NCI-H526 (cell line): Measurements from ENCODE around the gene LHFPL3.
A peak's percentile ranks its signal among the peaks of the same experiment; 100 is the strongest.
"Not testable (repeated sequence)": the region's sequence is repeated elsewhere in the genome, so short reads cannot be mapped to it uniquely, and the experiment has no call there.

ENCODE experiments used
- DNase-seq, 2 experiments: peaks; one replicate each; lab custom pipeline; 2025; lab: John Stamatoyannopoulos, UW

LHFPL3 gene

DNA sequence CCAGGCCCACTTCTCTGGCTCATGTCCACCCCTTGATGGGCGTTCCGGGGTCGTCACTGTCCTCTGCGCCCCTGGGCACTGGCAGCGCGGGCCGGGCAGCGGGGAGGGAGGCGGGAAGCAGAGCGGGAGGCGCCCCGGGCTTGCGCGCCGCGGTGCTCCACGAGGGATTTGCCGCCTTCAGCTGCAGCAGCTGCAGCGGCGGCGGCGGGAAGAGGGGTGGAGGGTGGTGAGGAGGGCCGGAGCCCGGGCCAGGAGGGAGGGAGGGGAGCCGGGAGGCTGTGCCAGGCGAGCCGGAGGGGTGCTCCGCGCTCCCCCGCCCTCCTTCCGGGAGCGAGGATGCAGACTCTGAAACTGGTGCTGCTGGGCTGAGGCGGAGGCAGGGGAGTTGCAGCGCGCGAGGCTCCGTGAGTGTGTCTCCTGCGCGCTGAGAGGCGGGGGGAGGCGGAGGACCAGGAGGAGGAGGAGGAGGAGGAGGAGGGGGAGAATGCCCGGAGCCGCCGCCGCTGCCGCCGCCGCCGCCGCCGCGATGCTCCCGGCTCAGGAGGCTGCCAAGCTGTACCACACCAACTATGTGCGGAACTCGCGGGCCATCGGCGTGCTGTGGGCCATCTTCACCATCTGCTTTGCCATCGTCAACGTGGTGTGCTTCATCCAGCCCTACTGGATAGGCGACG lies at the start of gene LHFPL3:
TSS of gene LHFPL3 (plus strand) at position 308 of the 674 bp plus-strand sequence.
- DNase-seq = peak; percentile 44 to 73

DNA sequence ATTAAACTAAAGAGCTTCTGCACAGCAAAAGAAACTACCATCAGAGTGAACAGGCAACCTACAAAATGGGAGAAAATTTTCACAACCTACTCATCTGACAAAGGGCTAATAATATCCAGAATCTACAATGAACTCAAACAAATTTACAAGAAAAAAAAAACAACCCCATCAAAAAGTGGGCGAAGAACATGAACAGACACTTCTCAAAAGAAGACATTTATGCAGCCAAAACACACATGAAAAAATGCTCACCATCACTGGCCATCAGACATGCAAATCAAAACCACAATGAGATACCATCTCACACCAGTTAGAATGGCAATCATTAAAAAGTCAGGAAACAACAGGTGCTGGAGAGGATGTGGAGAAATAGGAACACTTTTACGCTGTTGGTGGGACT lies 46.7 kb upstream of the LHFPL3 start:
- DNase-seq = not testable (repeated sequence)

DNA sequence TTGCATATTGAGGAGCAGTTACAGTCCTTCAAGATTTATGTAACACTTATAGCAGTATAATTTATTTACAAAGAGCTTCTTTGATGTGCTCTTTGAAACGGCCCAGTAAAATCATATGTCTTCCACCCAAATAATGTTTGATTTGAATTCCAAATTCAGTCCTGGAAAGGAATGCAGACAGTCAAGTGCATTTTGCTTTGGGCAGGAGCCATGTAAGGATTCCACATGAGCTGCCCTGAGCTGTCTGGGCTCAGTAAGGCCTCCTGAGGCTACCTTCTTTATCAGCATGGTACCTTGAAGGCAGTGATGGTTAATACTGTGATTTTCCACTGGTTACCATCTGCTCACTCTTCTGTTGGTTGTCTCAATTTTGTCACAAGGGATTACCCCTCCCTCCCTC lies 41.6 kb upstream of the LHFPL3 start:
- DNase-seq = no peak

DNA sequence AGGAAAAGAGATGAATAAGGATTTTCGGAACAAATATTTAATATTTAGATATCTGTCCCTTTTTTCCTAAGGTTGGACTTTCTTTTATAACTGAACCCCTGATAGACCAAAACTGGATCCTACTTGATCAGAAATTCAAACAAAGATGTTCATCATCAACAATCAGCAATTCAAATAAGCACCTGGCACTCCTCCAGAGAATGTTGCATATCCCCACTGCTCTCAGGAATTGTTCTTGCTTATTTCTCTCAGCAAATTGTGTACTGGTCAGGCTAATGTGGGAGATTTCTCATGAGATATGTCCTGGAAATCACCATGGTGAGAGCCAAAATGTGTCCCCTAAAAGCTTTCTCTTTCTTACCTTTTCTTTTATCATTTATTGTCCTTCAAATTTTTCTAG lies 40.3 kb upstream of the LHFPL3 start:
- peak; percentile 38 to 63 for DNase-seq

DNA sequence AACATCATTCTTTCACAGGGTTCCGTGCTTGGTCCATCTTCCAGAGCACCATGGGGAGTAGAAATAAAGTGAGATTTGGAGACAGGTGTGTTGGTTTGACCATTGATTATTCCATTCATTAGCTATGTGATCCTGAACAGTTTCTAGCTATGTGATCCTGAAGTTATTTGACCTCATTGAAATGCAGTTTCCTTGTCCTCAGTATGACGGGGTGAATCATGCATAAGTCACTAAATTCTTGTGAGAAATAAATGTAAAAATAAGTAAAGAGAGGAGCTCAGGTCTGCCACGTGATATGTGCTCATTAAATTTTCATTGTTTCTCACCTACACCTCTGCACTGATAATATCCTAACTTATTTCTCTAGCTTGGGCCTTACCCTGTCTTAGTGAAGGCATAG lies 34.1 kb upstream of the LHFPL3 start:
- no peak for DNase-seq

DNA sequence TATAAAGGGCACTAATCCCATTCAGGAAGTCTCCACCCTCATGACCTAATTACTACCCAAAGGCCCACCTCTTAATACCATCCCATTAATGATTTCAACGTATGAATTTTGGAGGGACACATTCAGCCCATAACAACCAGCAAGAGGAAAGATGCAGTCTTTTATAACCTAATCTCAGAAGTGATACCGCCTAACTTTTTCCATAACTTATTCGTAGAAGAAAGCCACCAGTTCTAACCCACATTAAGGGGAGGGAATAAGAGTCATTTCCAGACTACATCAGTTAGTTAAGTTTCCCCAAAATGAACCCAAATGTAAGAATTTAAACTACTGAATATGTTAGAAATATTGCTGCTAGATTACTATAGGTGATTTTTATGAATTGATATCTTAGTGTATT lies 32.1 kb upstream of the LHFPL3 start:
- DNase-seq = no peak

DNA sequence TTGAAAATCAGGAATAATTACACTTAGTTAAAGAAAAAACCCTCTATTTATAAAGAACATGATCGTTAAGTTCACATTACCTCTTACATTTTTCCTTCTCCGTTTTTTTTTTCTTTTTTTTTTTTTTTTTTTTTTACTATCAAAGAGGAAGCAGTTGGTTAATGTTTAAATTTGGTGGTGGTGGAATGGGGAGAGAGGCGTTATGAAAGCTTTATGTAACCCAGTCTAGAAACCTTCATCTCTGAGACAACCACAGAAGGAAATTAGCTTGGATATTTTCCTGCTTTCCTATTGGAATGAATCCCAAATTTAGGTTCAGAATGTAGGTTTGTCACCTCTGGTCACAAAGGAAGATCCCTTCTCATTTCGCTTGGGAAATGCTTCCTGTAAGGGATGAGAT lies 31.5 kb upstream of the LHFPL3 start:
- no peak for DNase-seq

DNA sequence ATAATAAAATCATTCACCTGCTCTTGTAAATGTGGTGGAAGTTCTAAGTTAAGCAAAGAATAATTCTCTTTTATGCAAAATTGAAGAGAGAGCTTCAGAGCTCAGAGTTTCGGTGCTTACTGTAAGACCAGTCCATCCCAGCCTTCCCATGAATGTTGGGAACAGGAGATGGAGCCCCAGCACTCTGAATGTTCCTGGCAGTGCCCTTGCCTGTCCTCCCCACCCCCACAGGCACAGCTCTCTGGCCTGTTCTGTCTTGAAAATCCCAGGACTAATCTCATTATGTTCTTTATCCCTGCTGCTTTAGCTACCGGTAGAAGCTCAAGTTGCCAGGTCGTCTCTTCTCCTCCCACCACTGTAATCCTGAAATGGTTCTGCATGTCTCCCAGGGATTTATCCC lies 29.1 kb upstream of the LHFPL3 start:
- no peak for DNase-seq

DNA sequence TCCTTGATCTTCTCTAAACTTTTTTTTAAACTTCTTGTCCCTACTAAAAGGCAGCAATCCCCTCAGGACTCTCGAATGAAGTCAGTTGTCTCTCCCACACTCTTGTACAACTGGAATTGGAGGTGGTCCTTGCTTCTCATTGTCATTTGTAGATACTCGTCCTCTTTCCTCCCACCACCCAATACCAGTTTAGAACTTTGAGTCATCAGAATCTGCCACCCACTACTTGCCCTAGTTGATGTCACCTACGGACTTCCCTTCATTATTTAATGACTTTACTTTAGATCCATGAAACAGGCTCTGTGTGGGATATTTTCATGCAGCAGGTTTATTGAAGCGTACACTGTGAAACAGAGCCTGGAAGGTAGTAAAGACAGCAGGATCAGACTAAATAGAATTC lies 28.6 kb upstream of the LHFPL3 start:
- no peak for DNase-seq

DNA sequence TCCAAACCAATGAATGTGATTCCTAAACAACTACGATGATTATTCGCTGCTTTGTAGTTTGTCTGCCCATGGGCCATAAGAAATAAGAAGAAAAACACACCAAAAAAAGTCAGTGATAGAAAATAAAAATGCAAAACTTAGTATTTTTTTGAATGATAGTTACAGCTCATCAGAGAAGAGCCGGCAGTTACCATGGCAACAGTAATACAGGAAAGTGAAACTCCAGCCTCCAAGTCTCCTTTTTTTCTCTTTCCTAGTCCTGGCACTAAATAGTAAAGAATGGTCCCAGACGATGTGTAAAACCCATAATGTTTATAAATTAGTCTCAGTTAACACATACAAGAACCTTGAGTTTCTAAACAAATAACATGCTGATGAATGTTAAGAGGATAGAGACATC lies 21.6 kb upstream of the LHFPL3 start:
- no peak for DNase-seq

DNA sequence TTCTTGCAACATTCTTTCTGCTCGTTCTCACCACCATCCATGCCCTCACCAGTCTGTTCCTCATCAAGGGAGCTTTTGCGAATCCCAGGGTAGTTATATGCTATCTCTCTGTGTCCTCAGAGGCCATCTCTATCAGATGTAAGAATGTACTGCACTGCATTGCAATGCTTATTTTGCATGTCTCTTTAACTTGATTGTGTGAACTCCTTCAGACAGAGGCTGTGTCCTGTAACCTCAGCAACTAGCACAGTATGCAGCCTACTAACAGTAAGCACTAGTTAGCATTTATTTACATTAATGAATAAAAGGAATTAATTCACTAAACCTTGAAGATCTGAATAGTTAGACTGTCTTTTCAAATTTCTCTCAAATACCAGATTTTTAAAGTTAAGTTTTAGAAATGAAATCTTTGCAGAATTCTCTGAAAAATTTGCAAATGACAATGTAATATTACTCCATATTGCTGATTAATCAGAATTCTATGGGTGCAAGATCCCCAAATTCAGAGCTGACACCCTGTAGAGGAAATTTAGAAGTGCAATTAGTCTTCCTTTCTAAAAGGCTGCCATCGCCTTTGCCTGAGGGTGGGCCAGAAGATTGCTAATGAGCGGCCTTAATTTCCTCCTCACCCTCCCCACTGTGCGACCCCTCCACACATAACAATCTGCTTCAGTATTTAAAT lies 10.3 kb upstream of the LHFPL3 start:
- no peak for DNase-seq

DNA sequence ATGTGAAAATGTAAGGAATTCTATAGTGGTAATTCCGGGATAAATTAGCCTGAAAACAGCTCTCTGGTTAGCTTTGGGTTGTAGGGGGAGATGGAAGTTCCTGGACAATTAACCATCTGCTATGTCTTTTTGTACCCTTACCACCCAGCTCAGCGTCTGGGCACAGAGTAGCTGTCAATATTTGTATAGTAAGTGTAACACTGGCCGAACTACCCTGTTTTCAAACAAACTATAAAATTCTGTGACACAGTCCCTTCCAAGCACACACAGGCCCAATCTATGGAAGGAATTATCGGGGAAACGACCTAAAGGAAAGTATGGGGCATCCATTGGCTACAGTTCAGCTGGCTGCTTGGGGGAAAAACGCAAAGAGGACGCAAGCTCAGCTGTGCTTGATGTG lies 869 bp upstream of the LHFPL3 start:
- no peak for DNase-seq

DNA sequence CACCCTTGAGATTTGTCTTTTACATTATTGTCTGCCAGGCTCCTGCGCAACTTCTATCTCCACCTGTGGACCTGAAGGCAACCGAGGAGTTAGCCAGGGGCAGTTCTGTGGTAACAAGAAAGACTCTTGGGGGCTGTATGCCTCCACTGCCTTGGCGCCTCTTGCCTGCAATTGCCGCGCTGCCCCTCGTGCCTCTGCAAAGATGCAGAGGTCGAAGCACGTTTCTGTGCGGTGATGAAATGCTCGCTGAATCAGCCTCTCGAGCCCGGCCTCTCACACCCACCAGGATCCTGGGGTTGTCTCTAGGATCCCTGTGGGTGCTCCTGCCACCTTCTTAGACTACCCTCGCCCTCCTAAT lies 486 bp upstream of the LHFPL3 start:
- DNase-seq = peak in 1 of 2 experiments; percentile 47

DNA sequence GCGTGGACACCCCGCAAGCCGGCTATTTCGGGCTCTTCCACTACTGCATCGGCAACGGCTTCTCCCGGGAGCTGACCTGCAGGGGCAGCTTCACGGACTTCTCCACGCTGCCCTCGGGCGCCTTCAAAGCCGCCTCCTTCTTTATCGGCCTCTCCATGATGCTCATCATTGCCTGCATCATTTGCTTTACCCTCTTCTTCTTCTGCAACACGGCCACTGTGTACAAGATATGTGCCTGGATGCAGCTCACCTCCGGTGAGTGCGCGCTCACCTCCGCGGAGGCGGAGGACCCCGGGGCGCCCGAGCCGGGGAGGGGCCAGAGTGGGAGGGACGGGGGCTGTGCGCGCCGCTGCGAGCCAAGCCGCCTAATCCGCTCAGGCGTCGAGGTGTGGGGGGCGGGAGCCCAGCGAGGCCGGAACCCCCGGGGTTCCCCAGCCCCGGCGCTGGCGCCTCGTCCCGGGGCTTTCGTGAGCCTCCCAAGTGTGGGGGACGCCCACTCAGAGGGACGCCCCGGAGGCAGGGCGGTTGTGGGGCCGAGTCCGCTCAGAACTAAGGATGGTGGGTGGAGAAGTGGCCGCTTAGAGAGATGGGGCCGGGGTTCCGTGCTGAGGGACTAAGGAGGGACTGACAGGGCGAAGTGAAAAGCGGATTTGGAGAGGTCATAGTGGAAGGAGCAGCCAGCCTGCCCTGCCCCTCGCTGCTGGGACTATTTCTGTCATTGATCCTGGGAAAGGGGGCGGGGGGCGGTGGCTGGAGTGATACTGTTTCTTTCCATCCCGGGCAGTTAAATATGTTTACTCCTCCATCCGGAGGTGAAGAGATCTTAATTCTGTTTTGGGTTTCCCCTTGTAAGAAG lies 795 bp downstream of the LHFPL3 start:
- peak; percentile 30 to 66 for DNase-seq

DNA sequence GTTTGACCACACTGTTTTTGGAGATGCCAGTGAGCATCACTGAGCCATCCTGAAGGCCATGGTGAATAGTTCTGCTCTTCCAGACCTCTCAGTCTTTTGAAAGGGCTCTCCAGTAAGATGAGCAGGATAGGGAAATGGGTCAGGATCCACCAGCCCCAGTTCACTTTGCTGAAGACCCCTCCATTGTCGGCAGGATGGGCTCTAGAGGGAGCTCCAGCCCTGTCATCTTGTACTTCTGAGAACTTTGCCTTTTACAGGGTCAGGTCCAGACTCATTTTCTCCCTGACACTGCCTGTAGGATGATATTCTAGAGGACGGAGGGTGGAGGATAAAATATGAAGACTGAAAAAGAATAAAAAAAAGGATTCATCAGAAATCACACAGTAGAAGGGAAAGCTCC lies 13.1 kb downstream of the LHFPL3 start:
- peak; percentile 54 to 83 for DNase-seq

DNA sequence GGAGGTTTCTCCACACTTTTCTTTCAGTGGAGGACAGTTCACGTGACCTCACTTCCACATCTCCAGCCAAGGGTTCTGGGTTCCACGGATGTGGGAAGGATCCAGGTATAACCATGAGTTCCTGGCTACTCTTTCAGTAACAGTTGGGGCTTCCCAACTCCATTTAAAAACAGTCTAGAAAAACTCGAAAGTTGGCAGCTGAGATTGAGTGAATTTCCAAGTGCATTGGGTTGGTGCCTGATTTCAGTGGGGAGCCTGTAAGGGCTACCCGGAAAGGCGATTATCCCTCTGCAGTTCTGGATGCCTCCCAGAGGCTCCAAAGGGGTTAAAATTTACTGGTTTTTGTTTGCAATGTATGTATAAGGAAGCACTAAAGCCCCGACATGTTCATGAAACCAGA lies 24.3 kb downstream of the LHFPL3 start:
- no peak for DNase-seq

DNA sequence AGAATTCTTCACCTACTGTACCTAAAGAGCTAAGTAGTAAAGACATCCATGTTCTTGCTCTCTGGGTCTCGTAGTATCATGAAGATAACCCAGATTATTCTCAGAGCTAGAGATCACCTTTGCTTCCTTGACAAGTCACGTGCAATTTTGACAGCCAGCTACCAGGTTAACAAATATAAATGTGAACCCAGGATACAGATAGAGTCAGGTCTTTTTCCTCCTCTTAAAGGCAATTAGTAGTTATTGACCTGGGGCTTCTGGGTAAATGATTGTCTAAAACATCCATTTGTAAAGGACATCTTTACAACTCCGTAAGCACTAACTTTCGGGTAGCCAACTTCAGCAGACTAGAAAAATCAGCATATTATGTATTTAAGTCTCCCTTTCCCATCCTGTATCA lies 28.8 kb downstream of the LHFPL3 start:
- DNase-seq = no peak

DNA sequence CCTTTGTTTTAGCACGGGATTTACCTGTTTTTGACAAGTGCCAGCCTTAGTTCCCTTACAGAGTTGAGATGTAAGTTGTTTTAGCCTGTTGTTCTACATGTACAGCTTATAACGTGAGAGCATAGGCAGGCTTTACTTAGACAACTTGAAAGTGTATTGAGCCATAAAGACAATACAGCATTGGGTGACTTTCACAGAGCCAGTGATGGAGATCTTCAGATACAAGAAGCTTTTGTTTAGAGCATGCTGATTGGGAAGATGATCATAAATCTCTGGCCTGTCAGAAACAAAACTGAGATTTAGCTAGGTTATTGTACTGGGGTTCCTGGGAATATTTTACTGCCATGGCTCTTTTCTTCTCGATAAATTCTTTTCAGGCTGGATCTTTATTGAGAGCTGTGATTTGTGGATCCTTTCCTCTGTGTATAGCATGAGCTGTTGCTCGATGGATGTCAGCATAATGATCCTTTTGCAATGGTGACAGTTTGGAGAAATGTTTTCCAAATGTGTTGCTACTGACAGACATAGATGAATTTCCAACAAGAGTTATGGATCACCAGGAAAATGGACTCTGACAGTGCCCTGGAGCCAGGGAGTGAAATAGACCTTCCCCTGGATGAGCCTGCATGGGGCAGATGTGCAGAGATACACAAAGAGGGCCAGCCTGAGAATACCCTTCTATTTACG lies 30.2 kb downstream of the LHFPL3 start:
- no peak for DNase-seq

DNA sequence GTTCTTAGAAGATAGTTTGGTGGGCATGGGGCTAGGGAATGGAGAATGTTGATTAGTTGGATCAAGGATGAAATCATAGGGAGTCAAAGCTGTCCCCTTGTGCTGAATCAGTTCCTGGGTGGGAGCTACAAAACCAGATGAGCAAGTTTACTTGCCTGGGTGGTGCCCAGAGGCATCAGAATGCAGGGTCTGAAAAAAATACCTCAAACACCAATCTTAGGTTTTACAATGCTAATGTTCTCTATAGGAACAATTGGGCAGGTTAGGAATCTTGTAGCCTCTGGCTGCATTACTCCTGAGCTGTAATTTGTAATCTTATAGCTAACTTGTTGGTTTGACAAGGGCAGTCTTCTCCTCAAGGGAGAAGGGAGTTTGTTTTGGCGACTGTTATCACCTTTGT lies 34.4 kb downstream of the LHFPL3 start:
- DNase-seq = no peak

DNA sequence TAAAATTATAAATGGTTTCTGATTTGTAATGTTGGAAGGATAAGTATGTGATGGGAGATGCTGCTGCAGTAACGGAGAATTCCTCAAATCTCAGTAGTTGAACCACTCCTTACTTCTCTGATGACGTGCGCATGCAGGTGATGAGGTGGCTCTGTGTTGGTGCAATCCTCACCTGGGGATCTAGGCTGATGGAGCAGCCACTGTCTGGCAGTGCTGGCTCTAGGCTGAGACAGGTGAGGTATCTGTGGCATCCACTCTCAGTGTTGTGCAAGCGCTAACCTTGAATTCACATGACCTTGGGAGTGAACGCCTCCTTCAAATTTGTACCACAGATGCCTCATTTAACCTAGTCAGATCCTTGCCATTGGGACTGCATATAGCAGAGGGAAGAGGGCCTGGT lies 35.0 kb downstream of the LHFPL3 start:
- no peak for DNase-seq

DNA sequence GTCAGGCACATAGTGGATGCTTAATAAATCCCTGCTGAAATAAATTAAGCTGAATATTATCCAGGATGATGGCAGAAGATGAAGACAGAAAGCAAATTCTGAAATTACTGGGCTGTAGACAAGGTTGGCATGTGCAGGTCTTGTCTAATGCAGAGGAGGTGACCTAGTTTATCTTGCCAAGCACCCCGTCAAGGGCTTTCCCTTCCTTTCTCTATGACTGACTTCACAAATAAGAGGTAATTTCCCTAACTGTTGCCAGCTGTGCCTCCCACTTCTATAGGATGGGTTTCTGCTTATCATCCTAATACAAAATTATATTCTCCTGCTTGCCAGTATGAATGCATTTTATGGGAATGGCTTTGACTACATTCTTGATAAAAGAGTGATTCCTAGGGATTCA lies 38.0 kb downstream of the LHFPL3 start:
- no peak for DNase-seq

DNA sequence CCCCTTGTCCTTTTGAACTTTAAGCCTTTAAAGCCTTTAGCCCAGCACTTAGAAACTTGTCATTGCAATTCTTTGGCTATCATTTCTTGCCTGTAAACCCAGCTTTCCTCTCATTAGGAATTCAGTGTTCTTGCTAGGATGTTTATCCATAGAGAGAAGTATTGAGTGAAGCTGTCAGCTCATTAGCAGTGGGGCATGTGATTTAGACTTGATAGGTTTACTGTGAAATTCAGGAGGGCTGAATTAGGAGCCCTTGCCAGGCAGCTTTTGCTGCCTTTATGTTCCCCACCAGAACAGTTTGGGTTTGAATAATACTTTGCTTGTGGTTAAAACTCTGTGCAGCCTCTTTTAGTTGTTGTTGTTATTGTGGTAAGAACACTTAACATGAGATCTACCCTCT lies 39.5 kb downstream of the LHFPL3 start:
- no peak for DNase-seq
